Colonic mucosa (tissue), 4 donors: Measurements from ENCODE around the gene TMC6. TPM values are rescaled to one million over a fixed set of nuclear protein-coding genes. Genes with fewer than 3 reads are reported as not detected.

Experiments used
- DNase-seq: peaks from one replicate; pipeline ENCODE4 v3.0.0-alpha.2; 2020
- H3K27ac ChIP-seq: fragments of 200-600 bp; one replicate; pipeline ENCODE4 v1.8.0; 2021
- H3K27me3 ChIP-seq: fragments of 200-600 bp; one replicate; pipeline ENCODE4 v1.8.0; 2021
- H3K36me3 ChIP-seq: fragments of 200-600 bp; one replicate; pipeline ENCODE4 v1.8.0; 2021
- H3K4me1 ChIP-seq: fragments of 200-600 bp; one replicate; pipeline ENCODE4 v1.8.0; 2021; ENCODE audit warnings: mild to moderate bottlenecking
- H3K4me3 ChIP-seq: fragments of 200-600 bp; one replicate; pipeline ENCODE4 v1.8.0; 2021
- H3K9ac ChIP-seq, 2 donors: one replicate each; pipeline ENCODE4 v1.7.0; 2013; ENCODE audit warnings: control low read depth in 2 of 2, low read depth in 2 of 2, low read length in 2 of 2
- H3K9me3 ChIP-seq: fragments of 200-600 bp; one replicate; pipeline ENCODE4 v1.8.0; 2021
- CTCF ChIP-seq: fragments of 200-600 bp; IDR thresholded peaks from one replicate; pipeline ENCODE4 v1.8.0; 2022; ENCODE audit warnings: antibody characterized with exemption, mild to moderate bottlenecking
- intact Hi-C: fragments of 100-400 bp; cut with DNase I; formaldehyde crosslinking; loops from one replicate; pipeline ENCODE4 v1.14.1; 2022
- total RNA-seq, 2 donors: library from RNA; stranded (reverse); fragmentation: NEBNext Ultra II Directional in 1 of 2; extraction: Animal tissue kit (Norgen Biotek cat#: 25700) in 1 of 2; gene quantifications; one replicate each; pipeline ENCODE4 v1.2.1, GENCODE V29; 2021
- donor health status: healthy.
- donor health status: DM: no; HTN: no; CAD: no.
- donor health status: DM: no; HTN: no; CAD: no.

TMC6 gene
- total RNA-seq, 2 donors from 2014 or later: 108 to 159 TPM

GRCh38 chr17:78168903-78169793, 40.6 kb upstream of the TMC6 start:
- Histone ChIP-seq H3K27me3 (no peaks in the 10 kb centered on the region), H3K4me3 (peak overlapping the region; percentile 69), H3K9ac (peak overlapping the region; percentile 91 to 96), H3K27ac (peak overlapping the region; percentile 78), H3K9me3 (no peaks in the 10 kb centered on the region), H3K36me3 (no peaks in the 10 kb centered on the region), H3K4me1 (peaks cover 42% of the 10 kb centered on the region)
- peak; percentile 90 for DNase-seq
- TF ChIP-seq CTCF: no peak
- intact Hi-C loops: no loop called here

GRCh38 chr17:78168242-78168902, 39.8 kb upstream of the TMC6 start, which contains the start of gene SYNGR2:
Gene SYNGR2 (plus strand): TSS chr17:78168581. CDS start chr17:78168617, 36 bp downstream.
- Histone ChIP-seq H3K27ac (peak within 1 kb of the TSS; percentile 78), H3K4me1 (peaks cover 35% of the 10 kb centered on the region), H3K9ac (peak within 1 kb of the TSS; percentile 91 to 96), H3K9me3 (no peaks in the 10 kb centered on the region), H3K4me3 (peak within 1 kb of the TSS; percentile 69), H3K27me3 (no peaks in the 10 kb centered on the region), H3K36me3 (no peaks in the 10 kb centered on the region)
- intact Hi-C loops: no loop called here
- TF ChIP-seq CTCF: no peak
- peak; percentile 89 for DNase-seq

- H3K27ac ChIP-seq: no peak overlapping the region
- intact Hi-C loops: no loop called here
- no peak for TF ChIP-seq CTCF
- H3K4me1 ChIP-seq: peaks cover 16% of the 10 kb centered on the region
- H3K9ac ChIP-seq: no peak overlapping the region
- DNase-seq: peak; percentile 63
- H3K27me3 ChIP-seq: no peaks in the 10 kb centered on the region
- H3K4me3 ChIP-seq: no peak overlapping the region
- H3K9me3 ChIP-seq: no peaks in the 10 kb centered on the region
- H3K36me3 ChIP-seq: no peaks in the 10 kb centered on the region
Observed at GRCh38 chr17:78166416-78166815, 37.9 kb upstream of the TMC6 start.

GRCh38 chr17:78164748-78165607, 36.4 kb upstream of the TMC6 start:
- Histone ChIP-seq H3K4me1 (peaks cover 5% of the 10 kb centered on the region), H3K9me3 (no peaks in the 10 kb centered on the region), H3K27ac (no peak overlapping the region), H3K4me3 (no peak overlapping the region), H3K36me3 (no peaks in the 10 kb centered on the region), H3K9ac (no peak overlapping the region), H3K27me3 (no peaks in the 10 kb centered on the region)
- no peak for DNase-seq
- no peak for TF ChIP-seq CTCF
- intact Hi-C loops: no loop called here
